ENCODE measurements around the gene GGN.

- TF ChIP-seq POLR2A (IDR thresholded peaks at IDR 0.05) (no peak), CTCF (IDR thresholded peaks at IDR 0.05) (no peak)
These were observed 37.0 kb downstream of the GGN start for GRCh38 chr19:38350883-38351282.

Data from testis (tissue), 2 donors.